NCI-H748 treated with DMSO at 0.1 percent for 48 hours (cell line): ENCODE measurements around the gene COL4A6.

ENCODE experiments used
- DNase-seq: peaks from one replicate; lab custom pipeline; 2025; lab: John Stamatoyannopoulos, UW

The COL4A6 gene

GRCh38 chrX:108331126-108331909 lies 106.9 kb downstream of the COL4A6 start:
- DNase-seq: no peak

- DNase-seq: no peak
Observed at GRCh38 chrX:108323751-108324150, 114.5 kb downstream of the COL4A6 start.

GRCh38 chrX:108322234-108322633 lies 116.0 kb downstream of the COL4A6 start:
- no peak for DNase-seq

GRCh38 chrX:108316456-108316855 lies 121.8 kb downstream of the COL4A6 start:
- DNase-seq: no peak

GRCh38 chrX:108313669-108314068 lies 124.6 kb downstream of the COL4A6 start:
- DNase-seq: no peak

- no peak for DNase-seq
Observed at GRCh38 chrX:108312957-108313356, 125.3 kb downstream of the COL4A6 start.

- DNase-seq: no peak
Observed at GRCh38 chrX:108312011-108312410, 126.2 kb downstream of the COL4A6 start.

GRCh38 chrX:108310506-108310905 lies 127.7 kb downstream of the COL4A6 start:
- no peak for DNase-seq

- DNase-seq: no peak
Observed at GRCh38 chrX:108309144-108309543, 129.1 kb downstream of the COL4A6 start.

GRCh38 chrX:108307132-108308085 lies 130.8 kb downstream of the COL4A6 start:
- no peak for DNase-seq

GRCh38 chrX:108306086-108306485 lies 132.1 kb downstream of the COL4A6 start:
- no peak for DNase-seq

GRCh38 chrX:108304757-108305156 lies 133.5 kb downstream of the COL4A6 start:
- no peak for DNase-seq

- no peak for DNase-seq
Observed at GRCh38 chrX:108304210-108304609, 134.0 kb downstream of the COL4A6 start.

- no peak for DNase-seq
Observed at GRCh38 chrX:108303682-108304081, 134.5 kb downstream of the COL4A6 start.

GRCh38 chrX:108299704-108300103 lies 138.5 kb downstream of the COL4A6 start:
- DNase-seq: no peak

- DNase-seq: no peak
Observed at GRCh38 chrX:108299101-108299591, 139.1 kb downstream of the COL4A6 start.

- no peak for DNase-seq
Observed at GRCh38 chrX:108298165-108298602, 140.0 kb downstream of the COL4A6 start.

GRCh38 chrX:108297290-108297689 lies 140.9 kb downstream of the COL4A6 start:
- no peak for DNase-seq

- no peak for DNase-seq
Observed at GRCh38 chrX:108292053-108292452, 146.2 kb downstream of the COL4A6 start.

GRCh38 chrX:108285918-108286317 lies 152.3 kb downstream of the COL4A6 start:
- no peak for DNase-seq

GRCh38 chrX:108285356-108285755 lies 152.9 kb downstream of the COL4A6 start:
- no peak for DNase-seq

- no peak for DNase-seq
Observed at GRCh38 chrX:108275732-108276131, 162.5 kb downstream of the COL4A6 start.

- DNase-seq: no peak
Observed at GRCh38 chrX:108271397-108271787, 166.8 kb downstream of the COL4A6 start.
